Upper lobe of left lung (tissue), 6 donors: ENCODE measurements around the gene COL9A2. TPM values are rescaled to one million over a fixed set of nuclear protein-coding genes. Genes with fewer than 3 reads are reported as not detected.
"Not testable (repeated sequence)": the region's sequence is repeated elsewhere in the genome, so short reads cannot be mapped to it uniquely, and the experiment has no call there.

Experiments
- ATAC-seq, 2 donors: fragments of 200-7000 bp; cut with Tn5 transposase; one replicate each; pipeline ENCODE4 v1.9.1; 2022; ENCODE audit warnings: mild to moderate bottlenecking in 2 of 2, moderate library complexity in 2 of 2; ENCODE audit not compliant: low FRiP score in 2 of 2
- DNase-seq, 2 donors: peaks; one replicate each; pipeline ENCODE4 v3.0.0-alpha.2; 2019 to 2020
- H3K27ac ChIP-seq, 4 donors: fragments of 200-600 bp; sonication (generic); one replicate each; pipeline ENCODE4 v1.5.1; 2016 to 2019
- H3K27me3 ChIP-seq, 4 donors: fragments of 200-600 bp; sonication (generic); one replicate each; pipeline ENCODE4 v1.5.1; 2017 to 2019
- H3K36me3 ChIP-seq, 4 donors: fragments of 200-600 bp; sonication (generic); one replicate each; pipeline ENCODE4 v1.5.1; 2016 to 2019
- H3K4me1 ChIP-seq, 4 donors: fragments of 200-600 bp; sonication (generic); one replicate each; pipeline ENCODE4 v1.5.1; 2018 to 2019
- H3K4me3 ChIP-seq, 4 donors: fragments of 200-600 bp; sonication (generic); one replicate each; pipeline ENCODE4 v1.5.1; 2017 to 2019; ENCODE audit warnings: mild to moderate bottlenecking in 2 of 4, moderate library complexity in 1 of 4
- H3K9me3 ChIP-seq, 4 donors: fragments of 200-600 bp; sonication (generic); one replicate each; pipeline ENCODE4 v1.5.1; 2018 to 2019
- CTCF ChIP-seq, 6 experiments: fragments of 450-650 bp in 4 of 6; fragments of 200-600 bp in 2 of 6; sonication (generic) in 2 of 6; IDR thresholded peaks; one replicate each; pipeline ENCODE4 v1.5.1; 2016 to 2019; ENCODE audit warnings: antibody characterized with exemption in 6 of 6
- EP300 ChIP-seq, 4 donors: sonication (generic); formaldehyde crosslinking; IDR thresholded peaks; one replicate each; pipeline ENCODE4 v1.5.1; 2017; ENCODE audit warnings: antibody characterized with exemption in 4 of 4, control low read depth in 2 of 4
- POLR2A ChIP-seq, 4 donors: fragments of 450-650 bp; IDR thresholded peaks; one replicate each; pipeline ENCODE4 v1.5.1; 2016 to 2017; ENCODE audit warnings: antibody characterized with exemption in 4 of 4, mild to moderate bottlenecking in 2 of 4
- POLR2AphosphoS5 ChIP-seq, 2 donors: sonication (generic); formaldehyde crosslinking; IDR thresholded peaks; one replicate each; pipeline ENCODE4 v1.5.1; 2017; ENCODE audit warnings: antibody characterized with exemption in 2 of 2
- WGBS, 2 donors: methylation state at CpG; one replicate each; pipeline ENCODE4 v1.1.5; 2017 to 2018; 5-methylcytosine and 5-hydroxymethylcytosine counted together
- total RNA-seq, 6 donors: library from RNA; depleted of rRNA in 4 of 6; stranded (reverse); fragments of >200 nt in 4 of 6; gene quantifications; one replicate each; pipeline versions ENCODE4 v1.1.0 to v1.2.1, GENCODE V29; 2016 to 2021
- donor health status: DM: no; HTN: no; CAD: no; lungs with moderate emphysema.
- donor health status: DM: no; HTN: yes; CAD: no; lungs with severe emphysema.

Gene COL9A2
- total RNA-seq, 6 donors from 2014 or later = 4.2 to 30.4 (median 5.2) TPM

- no peaks in the 10 kb centered on the region for H3K27me3 ChIP-seq
- H3K9me3 ChIP-seq = no peaks in the 10 kb centered on the region
- peak overlapping the region in 2 of 4 donors; percentile 7 to 27 for H3K4me3 ChIP-seq
- no peaks in the 10 kb centered on the region for H3K36me3 ChIP-seq
- peak overlapping the region; percentile 71 to 85 (median 76) for H3K27ac ChIP-seq
- peaks cover 0 to 15% (median 8%) of the 10 kb centered on the region in 4 donors for H3K4me1 ChIP-seq
- 40 to 60% methylated on average over 5 to 6 of the region's 6 CpGs for WGBS, 2 donors
- ATAC-seq (peak in 1 of 2 donors; percentile 45), DNase-seq (peak in 1 of 2 donors; percentile 53)
- TF ChIP-seq POLR2AphosphoS5 (IDR thresholded peaks at IDR 0.05) (peak in 1 of 2 donors; percentile 24), POLR2A (IDR thresholded peaks at IDR 0.05) (peak in 1 of 4 donors; percentile 35), CTCF (IDR thresholded peaks at IDR 0.05) (no peak), EP300 (IDR thresholded peaks at IDR 0.05) (no peak)
Measured at GRCh38 chr1:40339420-40340323, 22.6 kb upstream of the COL9A2 start.

- TF ChIP-seq CTCF (IDR thresholded peaks at IDR 0.05) (peak; percentile 91 to 96 (median 94)), EP300 (IDR thresholded peaks at IDR 0.05) (no peak), POLR2A (IDR thresholded peaks at IDR 0.05) (peak in 1 of 4 donors; percentile 20), POLR2AphosphoS5 (IDR thresholded peaks at IDR 0.05) (peak in 1 of 2 donors; percentile 40)
- ATAC-seq (peak; percentile 88 to 93), DNase-seq (peak; percentile 88)
- Histone ChIP-seq H3K4me1 (peaks cover 0 to 15% (median 8%) of the 10 kb centered on the region in 4 donors), H3K27ac (peak overlapping the region; percentile 71 to 85 (median 76)), H3K36me3 (no peaks in the 10 kb centered on the region), H3K4me3 (peak overlapping the region in 3 of 4 donors; percentile 7 to 27 (median 24)), H3K9me3 (no peaks in the 10 kb centered on the region), H3K27me3 (no peaks in the 10 kb centered on the region)
- WGBS, 2 donors = 19 to 30% methylated on average over 17 to 21 of the region's 21 CpGs
Measured at GRCh38 chr1:40338745-40339419, 21.8 kb upstream of the COL9A2 start.

GRCh38 chr1:40337443-40337842, 20.4 kb upstream of the COL9A2 start:
- H3K9me3 ChIP-seq = no peaks in the 10 kb centered on the region
- no peaks in the 10 kb centered on the region for H3K27me3 ChIP-seq
- WGBS, 2 donors = 63 to 71% methylated on average over 8 of the region's 8 CpGs
- no peak for ATAC-seq
- H3K4me3 ChIP-seq = no peak overlapping the region
- no peaks in the 10 kb centered on the region for H3K36me3 ChIP-seq
- H3K4me1 ChIP-seq = peaks cover 0 to 15% (median 8%) of the 10 kb centered on the region in 4 donors
- H3K27ac ChIP-seq = no peak overlapping the region
- no peak for DNase-seq
- TF ChIP-seq EP300 (IDR thresholded peaks at IDR 0.05) = no peak
- TF ChIP-seq CTCF (IDR thresholded peaks at IDR 0.05) = no peak
- TF ChIP-seq POLR2AphosphoS5 (IDR thresholded peaks at IDR 0.05) = no peak
- TF ChIP-seq POLR2A (IDR thresholded peaks at IDR 0.05) = no peak

GRCh38 chr1:40332695-40333094, 15.6 kb upstream of the COL9A2 start:
- 85 to 93% methylated on average over 1 of the region's 1 CpG for WGBS, 2 donors
- TF ChIP-seq POLR2AphosphoS5 (IDR thresholded peaks at IDR 0.05) (no peak), EP300 (IDR thresholded peaks at IDR 0.05) (no peak)
- Histone ChIP-seq H3K27ac (no peak overlapping the region), H3K9me3 (no peaks in the 10 kb centered on the region), H3K4me1 (no peaks in the 10 kb centered on the region), H3K36me3 (no peaks in the 10 kb centered on the region), H3K27me3 (no peaks in the 10 kb centered on the region), H3K4me3 (no peak overlapping the region)
- no peak for DNase-seq
- ATAC-seq = no peak

GRCh38 chr1:40331403-40331802, 14.3 kb upstream of the COL9A2 start:
- H3K36me3 ChIP-seq, H3K9me3 ChIP-seq, H3K4me3 ChIP-seq, H3K27ac ChIP-seq, ATAC-seq, H3K27me3 ChIP-seq, H3K4me1 ChIP-seq, DNase-seq: not testable (repeated sequence)
- WGBS, 2 donors = 86 to 88% methylated on average over 1 of the region's 1 CpG
